Nucleus accumbens (tissue), 56 donors: ENCODE measurements around the gene TMEM132C.
"Not testable (repeated sequence)": the region's sequence is repeated elsewhere in the genome, so short reads cannot be mapped to it uniquely, and the experiment has no call there.

ENCODE experiments used
- DNase-seq, 56 donors: peaks; one replicate each; lab custom pipeline; 2025; lab: John Stamatoyannopoulos, UW

The TMEM132C gene

GRCh38 chr12:128463881-128464280 is 196.9 kb downstream of the TMEM132C start:
- DNase-seq = no peak

GRCh38 chr12:128467882-128468281 is 200.9 kb downstream of the TMEM132C start:
- DNase-seq = no peak

GRCh38 chr12:128468926-128469325 is 202.0 kb downstream of the TMEM132C start:
- DNase-seq = no peak

GRCh38 chr12:128471491-128471890 is 204.5 kb downstream of the TMEM132C start:
- DNase-seq = no peak

- no peak for DNase-seq
These were observed 207.9 kb downstream of the TMEM132C start for GRCh38 chr12:128474916-128475315.

GRCh38 chr12:128476266-128476665 is 209.3 kb downstream of the TMEM132C start:
- no peak for DNase-seq

GRCh38 chr12:128483526-128484255 is 216.7 kb downstream of the TMEM132C start:
- no peak for DNase-seq

GRCh38 chr12:128497376-128497775 is 230.4 kb downstream of the TMEM132C start:
- not testable (repeated sequence) for DNase-seq

- peak in 1 of 56 donors; percentile 16 for DNase-seq
These were observed 240.5 kb downstream of the TMEM132C start for GRCh38 chr12:128507470-128507869.

GRCh38 chr12:128509170-128509569 is 242.2 kb downstream of the TMEM132C start:
- DNase-seq = no peak

GRCh38 chr12:128510511-128510910 is 243.5 kb downstream of the TMEM132C start:
- DNase-seq = peak in 7 of 56 donors; percentile 5 to 31 (median 12)

GRCh38 chr12:128513331-128513730 is 246.4 kb downstream of the TMEM132C start:
- no peak for DNase-seq

- peak in 7 of 56 donors; percentile 3 to 14 (median 4) for DNase-seq
These were observed 246.9 kb downstream of the TMEM132C start for GRCh38 chr12:128513831-128514230.

GRCh38 chr12:128518644-128519043 is 251.7 kb downstream of the TMEM132C start:
- DNase-seq = no peak

GRCh38 chr12:128519426-128519825 is 252.5 kb downstream of the TMEM132C start:
- DNase-seq = no peak

GRCh38 chr12:128521981-128522380 is 255.0 kb downstream of the TMEM132C start:
- DNase-seq = no peak

- DNase-seq = no peak
These were observed 257.5 kb downstream of the TMEM132C start for GRCh38 chr12:128524439-128524838.

- no peak for DNase-seq
These were observed 264.2 kb downstream of the TMEM132C start for GRCh38 chr12:128531170-128531569.

GRCh38 chr12:128534906-128535305 is 267.9 kb downstream of the TMEM132C start:
- DNase-seq = no peak

- no peak for DNase-seq
These were observed 269.8 kb downstream of the TMEM132C start for GRCh38 chr12:128536810-128537209.

- DNase-seq = no peak
These were observed 270.7 kb downstream of the TMEM132C start for GRCh38 chr12:128537668-128538067.

- DNase-seq = no peak
These were observed 275.9 kb downstream of the TMEM132C start for GRCh38 chr12:128542844-128543243.

- DNase-seq = peak in 11 of 56 donors; percentile 2 to 37 (median 6)
These were observed 276.5 kb downstream of the TMEM132C start for GRCh38 chr12:128543460-128543859.
